ENCODE results near the gene PPP1R9B. TPM values are rescaled to one million over a fixed set of nuclear protein-coding genes. Genes with fewer than 3 reads are reported as not detected.

PPP1R9B gene
- total RNA-seq, 1 donor from 2014 or later: 73.6 TPM

GRCh38 chr17:50165466-50165865 lies 15.0 kb upstream of the PPP1R9B start:
- Mint-ChIP-seq H3K4me1 (ENCODE audit: low read depth, unreplicated experiment) (no peaks in the 10 kb centered on the region), H3K27ac (ENCODE audit: unreplicated experiment) (no peak overlapping the region), H3K9me3 (ENCODE audit: unreplicated experiment) (peaks cover 3% of the 10 kb centered on the region), H3K4me3 (ENCODE audit: unreplicated experiment) (peak overlapping the region; percentile 60), H3K27me3 (ENCODE audit: low read depth, unreplicated experiment) (peaks cover 7% of the 10 kb centered on the region), H3K36me3 (ENCODE audit: low read depth, unreplicated experiment) (no peaks in the 10 kb centered on the region)
- no peaks in the 10 kb centered on the region for H3K27me3 ChIP-seq (ENCODE audit: insufficient read depth, low read length)
- no peak overlapping the region for H2AFZ ChIP-seq (ENCODE audit: low read depth, low read length)
- FAIRE-seq (no peak), DNase-seq (ENCODE audit: low read depth) (no peak)
- H3K36me3 ChIP-seq (ENCODE audit: insufficient read depth, low read length): no peaks in the 10 kb centered on the region
- no peak overlapping the region for H3K9ac ChIP-seq (ENCODE audit: low read length)
- no peak overlapping the region for H3K4me2 ChIP-seq (ENCODE audit: low read length)
- no peaks in the 10 kb centered on the region for H4K20me1 ChIP-seq (ENCODE audit: insufficient read depth, low read length)
- peaks cover 12% of the 10 kb centered on the region for H3K4me1 ChIP-seq (ENCODE audit: insufficient read depth, low read length)
- no peak overlapping the region for H3K27ac ChIP-seq (ENCODE audit: low read depth, low read length)
- TF ChIP-seq EZH2 (IDR thresholded peaks at IDR 0.05; ENCODE audit: insufficient read depth, low read length): no peak
- no peaks in the 10 kb centered on the region for H3K79me2 ChIP-seq (ENCODE audit: insufficient read depth, low read length)
- H3K4me3 ChIP-seq (ENCODE audit: insufficient read depth, low read depth, low read length): no peak overlapping the region
- no peaks in the 10 kb centered on the region for H3K9me3 ChIP-seq (ENCODE audit: insufficient read depth, low read depth, low read length)

- H3K27ac Mint-ChIP-seq (ENCODE audit: unreplicated experiment): no peak overlapping the region
- Histone ChIP-seq H3K27me3 (ENCODE audit: insufficient read depth, low read length) (no peaks in the 10 kb centered on the region), H4K20me1 (ENCODE audit: insufficient read depth, low read length) (no peaks in the 10 kb centered on the region)
These were observed 14.6 kb upstream of the PPP1R9B start for GRCh38 chr17:50165066-50165465.

GRCh38 chr17:50164697-50164988 lies 14.2 kb upstream of the PPP1R9B start:
- Histone ChIP-seq H4K20me1 (ENCODE audit: insufficient read depth, low read length) (no peaks in the 10 kb centered on the region), H3K36me3 (ENCODE audit: insufficient read depth, low read length) (no peaks in the 10 kb centered on the region), H3K79me2 (ENCODE audit: insufficient read depth, low read length) (no peaks in the 10 kb centered on the region), H3K4me2 (ENCODE audit: low read length) (no peak overlapping the region), H3K4me3 (ENCODE audit: insufficient read depth, low read depth, low read length) (no peak overlapping the region), H3K27ac (ENCODE audit: low read depth, low read length) (no peak overlapping the region), H2AFZ (ENCODE audit: low read depth, low read length) (no peak overlapping the region), H3K27me3 (ENCODE audit: insufficient read depth, low read length) (no peaks in the 10 kb centered on the region), H3K4me1 (ENCODE audit: insufficient read depth, low read length) (peaks cover 12% of the 10 kb centered on the region), H3K9ac (ENCODE audit: low read length) (no peak overlapping the region), H3K9me3 (ENCODE audit: insufficient read depth, low read depth, low read length) (no peaks in the 10 kb centered on the region)
- Mint-ChIP-seq H3K4me1 (ENCODE audit: low read depth, unreplicated experiment) (no peaks in the 10 kb centered on the region), H3K36me3 (ENCODE audit: low read depth, unreplicated experiment) (no peaks in the 10 kb centered on the region), H3K27me3 (ENCODE audit: low read depth, unreplicated experiment) (peaks cover 7% of the 10 kb centered on the region), H3K9me3 (ENCODE audit: unreplicated experiment) (peaks cover 3% of the 10 kb centered on the region), H3K4me3 (ENCODE audit: unreplicated experiment) (no peak overlapping the region), H3K27ac (ENCODE audit: unreplicated experiment) (no peak overlapping the region)
- TF ChIP-seq EZH2 (IDR thresholded peaks at IDR 0.05; ENCODE audit: insufficient read depth, low read length): no peak
- no peak for TF ChIP-seq CTCF (IDR thresholded peaks at IDR 0.05; ENCODE audit: insufficient read depth, low read depth, low read length)
- DNase-seq (ENCODE audit: low read depth) (no peak), FAIRE-seq (no peak)

More at GRCh38 chr17:50165066-50165465, 14.6 kb upstream of the PPP1R9B start:
- Histone ChIP-seq H3K27ac (ENCODE audit: low read depth, low read length) (no peak overlapping the region), H2AFZ (ENCODE audit: low read depth, low read length) (no peak overlapping the region), H3K79me2 (ENCODE audit: insufficient read depth, low read length) (no peaks in the 10 kb centered on the region), H3K4me2 (ENCODE audit: low read length) (no peak overlapping the region), H3K9me3 (ENCODE audit: insufficient read depth, low read depth, low read length) (no peaks in the 10 kb centered on the region), H3K36me3 (ENCODE audit: insufficient read depth, low read length) (no peaks in the 10 kb centered on the region), H3K4me3 (ENCODE audit: insufficient read depth, low read depth, low read length) (no peak overlapping the region), H3K9ac (ENCODE audit: low read length) (no peak overlapping the region), H3K4me1 (ENCODE audit: insufficient read depth, low read length) (peaks cover 12% of the 10 kb centered on the region)
- Mint-ChIP-seq H3K9me3 (ENCODE audit: unreplicated experiment) (peaks cover 3% of the 10 kb centered on the region), H3K4me3 (ENCODE audit: unreplicated experiment) (peak overlapping the region; percentile 60), H3K4me1 (ENCODE audit: low read depth, unreplicated experiment) (no peaks in the 10 kb centered on the region), H3K36me3 (ENCODE audit: low read depth, unreplicated experiment) (no peaks in the 10 kb centered on the region), H3K27me3 (ENCODE audit: low read depth, unreplicated experiment) (peaks cover 7% of the 10 kb centered on the region)
- TF ChIP-seq EZH2 (IDR thresholded peaks at IDR 0.05; ENCODE audit: insufficient read depth, low read length) (no peak), CTCF (IDR thresholded peaks at IDR 0.05; ENCODE audit: insufficient read depth, low read depth, low read length) (no peak)
- FAIRE-seq (no peak), DNase-seq (ENCODE audit: low read depth) (no peak)

Measured in astrocyte (in vitro differentiated cells and primary cell).